Activated CD8-positive, alpha-beta memory T cell treated with anti-CD3 and anti-CD28 coated beads, Interleukin-2, amount 50 U/mL, for 48 hours (primary cell): ENCODE measurements around the gene KAT6B.
A peak's percentile ranks its signal among the peaks of the same experiment; 100 is the strongest.

Source experiments
- DNase-seq: peaks from one replicate; pipeline ENCODE4 v3.0.0-alpha.2; 2020

Gene KAT6B

DNA sequence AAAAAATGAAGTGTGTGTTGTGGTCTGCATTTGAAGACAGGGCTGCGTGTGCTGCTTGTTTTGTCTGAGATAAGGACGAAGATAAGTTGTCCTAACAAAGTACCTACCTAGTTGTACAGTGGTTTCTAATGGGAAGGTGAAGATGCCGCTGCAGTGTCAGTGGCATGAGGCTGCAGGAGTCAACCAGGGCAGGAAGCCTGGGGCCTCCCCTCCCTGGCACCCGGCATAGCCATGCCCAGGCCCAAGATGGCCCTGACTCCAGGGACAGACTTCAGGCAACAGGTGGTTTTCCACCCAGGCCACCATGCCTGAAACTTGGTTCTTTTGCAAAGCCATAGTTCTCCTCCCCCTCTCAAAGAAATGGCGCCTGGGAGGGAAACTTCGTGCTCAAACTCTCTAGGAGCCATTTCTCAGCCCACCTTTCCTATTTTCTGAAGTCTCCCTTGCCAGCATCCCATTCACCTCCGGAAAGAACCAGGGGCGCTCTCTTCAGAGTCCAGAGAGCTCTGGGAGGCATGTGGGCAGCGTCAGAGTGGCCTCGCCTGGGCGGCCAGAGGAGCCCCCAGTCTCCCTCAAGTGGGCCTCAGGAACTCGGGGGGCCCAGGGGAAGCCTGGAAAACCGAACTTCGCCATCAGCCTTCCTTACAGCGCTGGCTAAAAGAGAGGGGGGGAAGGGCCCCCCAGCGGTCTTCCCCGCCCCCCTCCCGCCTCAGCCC, 2.1 kb upstream of the KAT6B start:
- peak; percentile 63 for DNase-seq

DNA sequence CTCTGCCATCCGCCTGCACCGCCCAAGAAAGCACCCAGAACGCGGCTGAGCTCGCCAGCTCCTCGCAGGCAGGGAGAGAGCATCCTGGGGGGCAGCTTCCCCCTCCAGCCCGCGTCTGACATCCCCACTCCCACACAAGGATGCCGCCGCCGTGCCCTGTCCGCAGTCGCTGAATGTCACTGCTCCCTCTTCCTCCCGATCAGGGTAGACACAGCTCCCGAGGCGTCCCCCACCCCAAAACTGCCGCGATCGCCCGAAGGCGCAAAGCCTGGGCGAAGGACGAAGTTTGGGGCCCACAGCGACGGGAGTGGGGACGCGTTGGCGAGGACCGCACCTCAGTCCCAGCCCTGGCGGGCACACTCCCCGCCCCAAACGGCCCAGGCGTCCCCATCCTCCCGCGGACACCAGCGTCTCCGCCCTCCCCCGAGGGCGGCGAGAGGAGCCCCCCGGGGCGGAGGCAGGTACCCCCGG, 1.5 kb upstream of the KAT6B start:
- peak; percentile 80 for DNase-seq

DNA sequence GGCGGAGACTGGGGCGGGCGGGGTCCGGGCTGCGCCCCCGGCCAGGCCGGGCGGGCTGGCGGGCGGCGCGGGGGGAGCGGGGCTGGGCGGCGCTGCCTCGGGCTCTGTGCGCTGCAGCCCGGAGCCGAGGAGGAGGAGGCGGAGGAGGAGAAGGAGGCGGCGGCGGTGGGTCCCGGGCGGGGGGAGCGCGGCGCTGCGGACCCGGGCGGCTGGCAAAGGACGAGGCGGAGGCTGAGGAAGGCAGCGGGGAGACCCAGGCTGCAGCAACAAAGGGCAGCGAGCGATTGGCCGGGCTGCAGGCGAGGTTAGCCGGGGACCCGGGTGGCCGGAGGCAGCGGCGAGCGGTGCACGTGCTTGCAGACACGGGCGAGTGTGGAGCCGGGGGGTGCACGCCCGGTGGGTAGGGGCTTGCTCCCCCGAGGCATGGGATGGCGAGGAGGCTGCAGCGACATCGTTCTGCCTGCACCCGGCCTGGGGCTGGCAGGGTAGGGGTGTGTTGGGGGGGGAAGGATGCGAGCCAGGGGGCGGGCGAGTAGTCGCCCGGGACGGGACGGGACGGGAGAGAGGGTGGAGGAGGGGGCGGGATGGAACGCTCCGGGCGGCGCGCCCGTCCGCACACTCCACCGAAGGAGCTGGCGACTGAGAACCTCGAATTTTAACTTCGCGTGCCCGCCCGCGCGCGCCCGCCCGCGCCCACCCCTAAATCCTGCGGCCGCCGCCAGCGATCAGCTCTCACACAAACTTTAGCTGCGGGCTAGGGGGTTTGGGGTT, 844 bp upstream of the KAT6B start:
- DNase-seq, result peak; percentile 81

DNA sequence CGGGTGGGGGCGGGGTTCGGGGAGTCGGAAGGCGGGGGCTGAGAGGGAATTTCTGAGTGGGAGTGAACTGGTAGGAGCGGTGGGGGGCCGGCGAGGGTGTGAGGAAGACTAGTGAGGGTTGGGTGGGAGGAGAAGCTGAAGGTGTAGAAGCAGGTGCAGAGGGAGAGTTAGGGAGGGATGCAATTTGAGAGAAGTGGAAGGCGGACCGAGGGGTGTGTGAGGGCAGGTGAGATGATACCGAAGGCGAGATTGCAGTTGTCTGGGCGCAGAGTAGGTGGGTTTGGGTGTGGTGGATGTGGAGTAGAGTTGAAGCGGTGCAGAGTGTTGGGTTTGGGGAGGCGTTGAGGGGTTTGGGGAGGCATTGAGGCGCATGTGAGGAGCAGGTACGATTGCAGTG, 643 bp downstream of the KAT6B start:
- no peak for DNase-seq

- DNase-seq, result no peak
Measured at GRCh38 chr10:74827694-74828093, 1.3 kb downstream of the KAT6B start.

GRCh38 chr10:74828946-74829345, 2.5 kb downstream of the KAT6B start:
- no peak for DNase-seq

GRCh38 chr10:74831518-74832120, 5.2 kb downstream of the KAT6B start:
- no peak for DNase-seq

GRCh38 chr10:74835963-74836362, 9.6 kb downstream of the KAT6B start:
- no peak for DNase-seq

GRCh38 chr10:74836877-74837276, 10.5 kb downstream of the KAT6B start:
- no peak for DNase-seq

DNA sequence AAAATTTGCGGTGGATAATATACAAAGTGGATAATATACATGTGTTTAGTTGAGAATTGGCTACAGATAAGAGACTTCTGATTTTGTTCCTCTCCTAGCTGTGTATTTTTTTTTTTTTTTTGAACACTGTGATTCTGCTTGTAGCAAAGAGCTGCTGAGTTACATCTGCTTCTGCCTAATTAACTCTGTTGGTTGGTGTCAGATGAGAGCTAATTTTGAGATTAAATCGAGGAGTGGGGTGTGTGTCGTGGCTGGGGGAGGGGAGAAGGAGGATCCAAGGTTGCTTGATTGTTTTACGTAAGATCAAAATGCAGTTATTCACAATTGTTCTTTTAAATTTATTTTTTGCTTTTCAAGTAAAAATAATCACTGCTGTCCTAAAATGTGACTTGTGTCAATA, 11.3 kb downstream of the KAT6B start:
- no peak for DNase-seq

- DNase-seq, result no peak
Measured at GRCh38 chr10:74839708-74840107, 13.3 kb downstream of the KAT6B start.

- DNase-seq, result no peak
Measured at GRCh38 chr10:74841265-74841973, 15.0 kb downstream of the KAT6B start.

DNA sequence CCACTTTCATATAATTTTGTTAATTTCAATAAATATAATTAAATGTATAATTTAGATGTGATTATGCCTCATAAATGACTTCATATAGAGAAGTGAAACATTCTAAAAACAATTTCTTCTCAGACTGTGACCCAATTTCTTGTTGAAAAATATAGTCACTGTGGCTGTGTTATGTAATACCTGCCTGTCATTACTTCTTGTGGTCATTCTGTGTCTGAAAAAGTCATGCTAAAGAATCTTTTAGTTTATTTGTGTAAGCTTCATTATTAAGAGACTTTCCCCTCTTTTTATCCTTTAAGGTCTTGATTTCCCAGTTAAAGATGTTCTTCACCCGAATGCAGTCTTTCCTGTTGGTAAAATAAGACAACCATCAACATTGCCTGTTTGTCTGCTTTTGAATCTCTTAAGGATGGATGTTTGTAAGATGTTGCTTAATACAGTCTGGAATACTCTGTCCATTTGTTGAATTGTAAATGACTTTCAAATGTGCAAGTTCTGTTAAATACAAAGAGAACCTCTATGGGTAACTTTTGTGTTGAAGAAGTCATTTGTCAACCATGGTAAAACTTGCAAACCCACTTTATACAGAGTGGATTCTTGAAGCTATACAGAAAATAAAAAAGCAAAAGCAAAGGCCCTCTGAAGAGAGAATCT, 16.0 kb downstream of the KAT6B start:
- DNase-seq, result no peak

DNA sequence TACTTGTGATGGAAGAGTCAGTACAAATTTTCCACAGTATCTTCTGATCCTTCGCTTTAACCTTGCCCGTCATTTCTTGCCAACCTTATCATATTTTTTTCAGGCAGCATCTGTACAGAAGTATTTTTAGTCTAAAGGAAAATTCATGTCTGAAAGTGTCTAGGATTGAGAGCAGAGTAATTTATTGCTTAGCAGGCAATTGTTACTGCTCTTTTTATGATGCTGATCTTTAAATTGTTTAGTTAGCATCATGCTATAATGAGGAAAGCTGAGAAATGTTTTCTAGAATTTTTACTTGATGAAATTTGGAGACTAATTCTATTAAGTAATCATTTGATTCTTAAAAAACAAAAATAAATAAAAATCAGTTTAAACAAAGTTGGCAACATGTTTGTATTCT, 20.6 kb downstream of the KAT6B start:
- no peak for DNase-seq

- DNase-seq, result no peak
Measured at GRCh38 chr10:74851831-74852230, 25.4 kb downstream of the KAT6B start.

GRCh38 chr10:74852381-74852780, 26.0 kb downstream of the KAT6B start:
- DNase-seq, result no peak

- no peak for DNase-seq
Measured at GRCh38 chr10:74854610-74855009, 28.2 kb downstream of the KAT6B start.

DNA sequence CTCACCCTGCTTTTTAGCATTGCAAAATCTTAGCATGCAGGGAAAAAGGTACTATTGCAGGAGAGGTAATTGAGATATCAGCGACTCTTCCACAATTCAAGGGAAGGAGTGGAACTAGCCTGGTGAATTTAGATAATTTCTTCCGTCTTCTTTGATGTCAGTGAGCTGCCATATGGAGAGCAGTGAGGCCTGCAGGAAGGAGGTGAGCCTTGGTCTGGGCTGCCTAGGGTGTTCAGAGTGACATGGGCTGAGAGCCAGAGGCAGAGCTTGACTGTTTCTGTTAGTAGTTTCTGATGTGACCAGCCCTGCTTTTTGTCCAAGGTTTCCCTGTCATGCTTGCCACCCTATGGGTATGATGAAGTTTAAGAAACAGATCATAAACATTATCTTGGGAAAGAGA, 28.6 kb downstream of the KAT6B start:
- no peak for DNase-seq

- no peak for DNase-seq
Measured at GRCh38 chr10:74855439-74855838, 29.0 kb downstream of the KAT6B start.

DNA sequence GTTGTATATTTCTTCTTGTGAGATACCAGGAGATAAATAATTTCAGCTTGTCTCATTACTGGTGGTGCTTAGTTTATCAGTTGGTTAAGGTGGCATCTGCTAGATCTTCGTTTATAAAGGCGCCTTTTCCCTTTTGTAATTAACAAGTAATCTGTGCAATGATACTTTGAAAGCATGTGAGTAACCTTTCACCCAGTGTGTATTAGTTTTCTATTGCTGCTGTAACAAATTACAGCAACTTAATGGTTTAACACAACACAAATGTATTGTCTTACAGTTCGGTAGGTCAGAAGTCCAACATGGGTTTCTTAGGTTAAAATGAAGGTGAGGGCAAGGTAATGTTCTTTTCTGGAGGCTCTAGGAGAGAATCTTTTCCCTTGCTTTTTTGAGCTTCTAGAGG, 30.5 kb downstream of the KAT6B start:
- DNase-seq, result no peak

GRCh38 chr10:74857586-74857985, 31.2 kb downstream of the KAT6B start:
- DNase-seq, result no peak

- no peak for DNase-seq
Measured at GRCh38 chr10:74859546-74859945, 33.1 kb downstream of the KAT6B start.

DNA sequence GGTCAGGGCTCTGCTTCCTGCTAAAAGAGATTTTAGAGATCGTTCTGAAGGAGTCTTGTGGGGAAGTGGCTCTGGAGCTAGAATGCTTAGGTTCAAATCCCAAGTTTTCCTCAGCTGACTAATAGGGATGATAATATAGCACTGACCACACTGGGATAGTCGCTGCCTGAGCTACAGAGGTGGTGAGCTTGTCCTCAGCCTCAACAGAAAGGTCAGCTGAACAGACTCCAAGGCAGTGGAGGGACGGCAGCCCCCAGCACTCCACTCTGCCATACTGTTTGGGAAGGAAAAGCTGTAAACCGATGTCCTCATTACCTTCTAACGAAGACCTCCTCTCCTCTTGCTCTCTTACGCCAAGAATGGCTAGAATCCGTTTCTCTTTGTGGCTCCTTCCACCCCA, 36.2 kb downstream of the KAT6B start:
- no peak for DNase-seq
